GM18507 (cell line): ENCODE data around the gene IMP4.
"Not testable (repeated sequence)": the region's sequence is repeated elsewhere in the genome, so short reads cannot be mapped to it uniquely, and the experiment has no call there.

Source experiments
- DNase-seq: peaks from one replicate; pipeline ENCODE4 v3.0.0; 2011; ENCODE audit warnings: low read depth; ENCODE audit not compliant: insufficient read length; ENCODE audit errors: extremely low spot score
- FAIRE-seq: peaks from 2 replicates; lab custom pipeline; 2011; peaks lifted over from hg19 to GRCh38; lab: Jason Lieb, UNC

Gene IMP4, protein sequence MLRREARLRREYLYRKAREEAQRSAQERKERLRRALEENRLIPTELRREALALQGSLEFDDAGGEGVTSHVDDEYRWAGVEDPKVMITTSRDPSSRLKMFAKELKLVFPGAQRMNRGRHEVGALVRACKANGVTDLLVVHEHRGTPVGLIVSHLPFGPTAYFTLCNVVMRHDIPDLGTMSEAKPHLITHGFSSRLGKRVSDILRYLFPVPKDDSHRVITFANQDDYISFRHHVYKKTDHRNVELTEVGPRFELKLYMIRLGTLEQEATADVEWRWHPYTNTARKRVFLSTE

DNA sequence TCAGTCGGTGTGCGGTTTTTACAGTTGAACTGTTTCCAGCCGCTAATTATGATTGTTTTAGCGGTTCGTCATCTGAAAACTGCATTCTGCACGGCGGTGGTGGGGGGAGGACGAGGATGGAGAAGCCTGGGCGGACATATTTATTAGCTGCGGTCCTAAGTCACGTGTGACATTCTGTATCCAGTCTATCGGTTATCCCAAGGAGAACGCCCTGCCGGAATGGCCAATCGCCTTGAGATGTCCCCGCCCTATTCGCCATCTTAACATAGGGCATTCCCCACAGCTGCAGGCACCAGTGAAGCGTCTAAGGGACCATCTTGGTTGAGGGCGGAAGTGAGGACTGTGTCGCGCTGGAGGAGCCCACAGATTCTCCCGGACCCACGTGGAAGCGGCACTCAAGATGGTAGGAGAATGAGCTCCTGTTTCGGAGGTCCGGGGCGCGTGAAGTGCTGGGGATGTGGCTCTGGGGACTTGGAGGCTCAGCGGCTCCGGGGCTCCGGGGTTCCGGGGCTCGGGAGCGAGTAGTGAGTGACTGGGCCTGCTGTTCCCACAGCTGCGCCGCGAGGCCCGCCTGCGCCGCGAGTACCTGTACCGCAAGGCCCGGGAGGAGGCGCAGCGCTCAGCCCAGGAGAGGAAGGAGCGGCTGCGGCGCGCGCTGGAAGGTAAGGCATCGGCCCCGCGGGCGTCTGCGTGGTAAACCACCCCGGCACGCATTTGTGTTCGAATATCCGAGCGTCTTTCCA lies at the start of gene IMP4:
TSS of gene IMP4 (plus strand) at position 365 of the 743 bp plus-strand sequence. CDS start at position 401, 36 bp downstream.
- peak; percentile 82 for DNase-seq
- FAIRE-seq: peak; percentile 97

DNA sequence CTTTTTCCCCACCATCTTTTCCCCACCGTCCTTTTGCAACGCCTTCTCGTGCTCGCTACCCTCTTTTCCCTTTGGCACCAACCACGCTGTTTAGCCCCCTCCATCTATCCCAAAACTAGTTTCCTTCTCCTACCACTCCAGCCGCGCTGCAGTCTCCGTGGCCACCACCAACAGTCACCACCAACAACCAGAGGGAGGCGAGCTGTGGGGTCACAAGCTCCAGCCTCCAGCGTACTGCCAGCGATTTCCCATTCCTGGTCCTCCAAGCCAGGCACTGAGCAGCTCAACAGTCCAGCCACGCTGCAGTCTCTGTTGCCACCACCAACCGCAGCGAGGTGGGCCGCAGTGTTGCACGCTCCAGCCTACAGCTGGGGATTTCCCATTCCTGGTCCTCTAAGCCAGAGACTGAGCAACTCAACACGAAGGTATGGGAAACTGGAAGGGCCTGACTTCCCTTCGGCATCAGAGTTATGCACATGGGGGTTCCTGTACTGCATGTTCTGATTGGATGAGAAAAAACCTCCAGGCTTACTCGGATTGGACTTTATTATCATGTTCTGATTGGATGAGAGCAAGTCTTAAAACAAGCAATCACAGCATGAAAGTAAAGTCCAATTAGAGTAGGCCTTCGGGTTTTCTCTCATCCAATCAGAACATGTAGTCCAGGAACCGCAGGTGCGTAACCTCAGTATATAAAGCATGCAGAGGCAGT lies 42.3 kb upstream of the IMP4 start:
- DNase-seq (no peak), FAIRE-seq (no peak)

DNA sequence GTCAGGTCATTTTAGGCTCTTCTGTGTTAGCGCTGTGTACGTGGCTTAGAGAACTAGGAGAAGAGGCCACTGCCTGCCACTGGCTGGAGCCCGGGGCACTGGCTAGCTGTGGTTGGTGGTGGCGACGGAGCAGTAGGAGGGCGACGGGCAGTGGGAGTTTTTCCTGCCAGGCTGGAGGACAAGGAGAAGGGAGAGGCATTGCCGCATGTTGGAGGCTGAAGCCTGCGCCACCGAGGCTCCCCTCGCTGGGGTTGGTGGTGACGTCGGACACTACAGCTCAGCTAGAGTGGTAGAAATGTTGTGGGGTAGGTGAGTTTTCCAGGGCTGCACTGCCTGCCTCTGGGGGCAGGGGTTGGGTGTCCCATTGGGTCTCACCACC lies 41.7 kb upstream of the IMP4 start:
- no peak for FAIRE-seq
- DNase-seq: no peak

DNA sequence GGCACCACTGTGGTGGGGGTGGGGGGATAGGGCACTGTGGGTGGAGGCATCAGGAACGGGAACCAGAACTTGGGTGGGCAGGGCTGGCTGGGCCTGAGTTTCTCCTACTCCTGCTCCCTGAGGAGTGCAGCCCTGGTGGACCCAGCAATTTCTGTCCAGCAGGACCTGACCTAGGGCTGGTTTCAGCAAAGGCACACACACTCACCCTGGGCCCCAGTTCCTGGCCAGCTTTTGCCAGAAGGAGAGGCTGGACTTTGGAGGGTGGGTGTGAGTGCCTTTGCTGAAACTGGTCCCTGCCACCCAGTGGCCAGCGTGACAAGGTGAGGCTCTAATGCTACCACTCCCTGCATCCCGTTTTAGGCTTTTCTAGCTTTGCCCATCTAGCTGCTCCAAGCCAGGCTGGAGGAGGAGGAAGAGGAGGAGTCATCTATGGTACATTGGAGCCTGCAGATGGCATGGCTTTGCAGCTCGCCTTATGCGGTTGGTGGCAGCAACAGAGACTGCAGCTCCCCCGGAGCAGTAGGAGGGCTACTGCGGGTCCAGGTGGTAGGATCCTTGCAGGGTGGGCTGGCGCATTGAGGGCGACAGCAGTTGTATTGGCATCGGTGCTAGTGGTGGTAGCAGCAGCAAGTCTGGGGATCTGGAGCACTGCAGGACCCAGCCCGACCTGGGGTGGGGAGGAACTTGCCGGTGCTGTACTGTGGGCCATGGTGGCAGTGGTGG lies 40.4 kb upstream of the IMP4 start:
- DNase-seq (no peak), FAIRE-seq (no peak)

DNA sequence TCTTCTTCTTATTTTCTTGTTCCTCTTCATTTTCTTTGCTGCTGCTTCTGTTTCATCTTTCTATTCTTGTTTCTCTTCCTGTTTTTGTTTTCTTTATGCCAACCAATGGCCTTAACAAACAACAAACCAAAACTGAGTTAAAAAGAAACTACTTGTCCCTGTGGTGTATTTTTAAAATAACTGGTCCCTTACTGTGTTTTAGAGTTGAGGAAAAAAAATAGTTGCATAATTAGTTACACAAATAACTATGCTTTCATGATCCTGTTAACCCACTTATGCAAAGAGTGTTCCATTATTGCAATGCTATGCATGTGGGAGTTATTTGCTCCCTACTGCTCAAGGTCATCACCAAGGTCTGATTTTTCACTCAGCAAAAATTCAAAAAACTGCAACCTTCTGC lies 39.5 kb upstream of the IMP4 start:
- FAIRE-seq: peak; percentile 61
- DNase-seq: no peak

DNA sequence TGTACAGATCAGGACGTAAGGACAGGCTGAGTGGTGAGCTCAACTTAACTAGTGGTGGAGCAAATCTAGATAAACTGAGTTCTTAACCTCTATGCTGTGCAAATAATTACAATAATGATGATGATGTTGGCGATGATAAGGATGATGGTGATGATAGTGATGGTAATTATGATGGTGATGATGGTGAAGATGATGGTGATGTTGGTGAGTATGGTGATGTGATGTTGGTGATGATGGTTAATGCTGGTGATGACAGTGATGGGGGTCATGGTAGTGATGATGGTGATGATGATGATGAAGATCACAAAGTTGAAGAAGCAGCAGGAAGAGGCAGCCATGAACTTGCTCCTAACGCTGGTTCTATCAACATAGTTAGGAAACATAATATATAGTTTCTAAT lies 38.0 kb upstream of the IMP4 start:
- no peak for FAIRE-seq

DNA sequence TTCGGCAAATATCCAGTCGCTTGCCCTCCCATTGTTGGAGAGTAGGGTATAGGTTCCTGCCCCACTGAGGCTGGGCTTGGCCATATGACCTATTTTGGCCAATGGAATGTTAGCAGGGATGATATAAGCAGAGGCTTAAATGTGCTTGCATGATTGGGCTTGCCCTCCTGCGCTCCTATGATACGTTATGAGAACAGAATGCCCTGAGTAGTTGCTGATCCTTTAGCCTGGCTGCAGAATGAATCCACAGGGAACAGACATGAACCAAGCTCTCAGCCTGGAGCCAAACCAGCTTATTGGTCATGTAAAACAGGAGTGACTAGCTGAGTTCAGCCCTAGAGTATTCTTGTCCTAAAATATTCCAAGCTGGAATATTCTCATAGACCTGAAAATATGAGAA lies 34.8 kb upstream of the IMP4 start:
- DNase-seq: no peak

More for the DNA sequence above, 38.0 kb upstream of the IMP4 start:
- no peak for DNase-seq

DNA sequence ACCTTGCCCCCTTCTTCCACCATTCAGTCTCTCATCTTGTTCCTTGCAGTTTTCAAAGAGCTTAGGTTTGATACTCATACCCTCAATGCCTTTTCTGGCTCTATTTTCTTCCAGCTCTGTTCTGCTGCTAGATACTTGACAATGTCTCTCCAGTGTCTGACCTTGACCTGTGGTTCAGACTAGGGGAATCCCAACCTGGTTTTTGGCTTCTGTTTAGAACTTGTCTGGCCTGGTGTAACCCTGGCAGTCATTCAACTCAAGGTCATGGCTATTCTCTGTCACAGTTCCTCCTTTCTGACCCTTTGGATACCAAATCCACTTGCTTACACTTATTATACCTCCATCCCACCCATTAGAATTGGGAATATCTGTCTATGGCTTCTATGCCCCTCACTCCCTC lies 31.8 kb upstream of the IMP4 start:
- FAIRE-seq: no peak
- no peak for DNase-seq

More for the DNA sequence above, 34.8 kb upstream of the IMP4 start:
- no peak for FAIRE-seq

DNA sequence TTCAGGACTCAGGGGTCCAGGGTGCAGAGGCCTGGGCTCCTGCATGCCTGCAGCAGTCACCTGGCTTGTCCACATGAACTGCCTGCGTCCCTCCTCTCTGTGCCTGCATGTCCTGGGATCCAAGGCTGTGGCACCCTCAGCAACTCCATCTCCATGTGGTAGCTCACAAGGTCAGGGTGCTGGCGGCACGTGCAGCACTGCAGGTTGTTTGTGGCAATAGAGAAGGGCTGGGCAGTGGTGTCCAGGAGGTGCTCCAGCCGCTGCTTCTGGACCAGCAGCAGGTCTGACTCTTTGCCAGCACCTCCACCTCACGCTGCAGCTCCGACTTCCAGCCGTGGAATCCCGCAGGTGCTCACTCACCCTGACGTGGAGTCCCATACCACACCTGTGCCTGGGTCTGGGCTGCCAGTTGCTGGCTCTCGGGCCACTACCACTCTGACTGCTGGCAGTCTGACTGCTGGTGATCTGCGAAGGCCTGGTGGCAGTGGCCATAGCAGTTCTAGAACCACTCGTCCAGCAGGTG lies 28.8 kb upstream of the IMP4 start:
- FAIRE-seq: no peak
- no peak for DNase-seq

DNA sequence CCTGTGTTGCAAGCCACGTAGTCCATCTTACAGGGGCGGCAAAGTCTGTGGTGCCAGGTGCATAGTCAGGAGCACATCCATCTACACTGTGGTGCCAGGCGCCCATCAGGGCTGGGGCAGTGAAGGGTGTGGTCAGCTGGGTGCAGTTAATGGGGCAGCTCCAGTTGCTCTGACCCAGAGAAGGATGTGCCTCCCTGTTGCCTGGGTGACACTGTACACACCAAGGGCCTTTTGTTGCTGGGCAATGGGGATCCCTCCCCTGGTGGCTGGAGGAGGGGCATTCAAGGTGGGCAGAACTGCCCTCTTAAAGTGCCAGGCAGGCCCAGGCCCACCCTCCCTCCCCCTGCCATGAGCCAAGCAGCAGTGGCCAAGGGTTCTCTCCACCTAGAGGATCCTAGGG lies 28.3 kb upstream of the IMP4 start:
- DNase-seq (no peak), FAIRE-seq (no peak)

DNA sequence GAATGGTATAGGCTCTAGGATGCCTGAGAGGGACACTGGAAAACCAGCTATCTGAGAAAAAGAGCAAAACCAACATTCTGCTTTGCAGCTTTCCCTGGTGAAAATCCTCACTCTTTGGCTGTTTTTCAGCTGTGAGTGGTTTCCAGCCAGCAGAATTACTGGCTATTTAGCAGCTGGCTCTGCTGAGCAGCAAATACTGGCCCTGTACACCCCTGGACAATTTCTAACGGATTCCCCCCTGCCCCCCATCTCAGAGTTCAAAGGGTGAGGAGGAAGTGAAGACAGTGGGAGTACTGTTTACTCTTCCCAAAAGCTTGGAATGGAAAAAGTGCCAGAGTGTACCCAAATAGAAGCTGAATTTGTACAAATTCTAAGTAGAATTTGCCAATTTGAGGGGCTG lies 26.1 kb upstream of the IMP4 start:
- DNase-seq: no peak
- no peak for FAIRE-seq

DNA sequence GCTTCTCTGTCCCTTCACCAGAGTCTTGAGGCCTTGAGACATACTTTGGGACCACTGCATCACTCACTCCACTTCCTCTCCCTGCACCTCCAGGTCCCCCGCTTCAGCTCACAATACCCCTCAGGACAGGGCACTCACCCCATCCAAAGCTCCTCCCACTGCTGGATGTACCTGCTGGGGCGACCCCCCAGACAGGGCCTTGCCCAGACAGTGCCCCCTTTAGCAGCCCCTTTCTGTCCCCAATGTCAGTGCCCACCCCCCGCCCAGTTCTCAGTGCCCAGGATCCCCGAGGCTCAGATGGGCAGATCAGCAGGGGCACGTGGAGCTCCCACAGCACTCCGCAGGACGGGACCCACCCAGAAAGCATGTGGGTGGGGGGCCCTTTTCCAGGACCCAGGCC lies 23.8 kb upstream of the IMP4 start:
- no peak for DNase-seq
- no peak for FAIRE-seq

DNA sequence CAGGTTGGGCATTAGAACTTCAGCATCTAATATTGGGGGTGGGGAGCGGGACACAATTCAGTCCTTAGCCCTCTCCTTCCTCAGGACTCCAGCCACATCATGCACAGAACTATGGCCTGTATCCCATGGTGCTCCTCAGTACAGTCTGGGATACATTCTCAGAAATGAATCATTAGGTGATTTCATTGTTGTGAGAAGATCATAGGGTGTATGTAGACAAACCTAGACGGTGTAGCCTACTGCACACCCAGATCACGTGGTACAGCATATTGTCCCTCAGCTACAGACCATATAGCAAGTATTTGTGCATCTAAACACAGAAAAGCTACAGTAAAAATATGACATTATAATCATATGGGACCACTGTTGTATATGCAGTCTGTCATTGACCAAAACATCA lies 23.2 kb upstream of the IMP4 start:
- FAIRE-seq (no peak), DNase-seq (no peak)

DNA sequence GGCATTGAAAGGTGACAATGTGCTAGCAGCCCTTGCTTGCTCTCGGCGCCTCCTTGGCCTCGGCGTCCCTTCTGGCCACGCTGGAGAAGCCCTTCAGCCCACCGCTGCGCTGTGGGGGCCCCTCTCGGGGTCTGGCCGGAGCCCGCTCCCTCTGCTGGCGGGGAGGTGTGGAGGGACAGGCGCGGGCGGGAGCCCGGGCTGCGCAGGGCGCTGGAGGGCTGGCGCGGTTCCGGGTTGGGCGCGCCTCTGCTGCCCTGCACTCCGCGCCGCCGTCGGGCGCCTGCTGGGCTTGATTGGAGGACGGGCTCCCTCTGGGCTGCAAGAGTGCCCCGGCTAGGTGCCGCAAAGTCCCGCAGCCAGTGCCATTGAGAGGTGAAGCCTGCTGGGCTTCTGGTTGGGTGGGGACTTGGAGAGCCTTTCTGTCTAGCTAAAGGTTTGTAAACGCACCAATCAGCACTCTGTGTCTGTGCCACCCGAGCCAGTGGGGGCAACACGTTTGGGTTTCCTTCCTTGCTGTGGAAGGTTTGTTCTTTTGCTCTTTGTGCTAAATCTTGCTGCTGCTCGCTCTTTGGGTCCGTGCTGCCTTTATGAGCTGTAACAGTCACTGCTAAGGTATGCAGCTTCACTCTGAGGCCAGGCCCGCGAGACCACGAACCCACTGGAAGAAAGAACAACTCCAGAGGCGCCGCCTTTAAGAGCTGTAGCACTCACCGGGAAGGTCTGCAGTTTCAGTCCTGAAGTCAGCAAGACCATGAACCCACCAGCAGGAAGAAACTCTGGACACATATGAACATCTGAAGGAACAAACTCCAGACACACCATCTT lies 14.8 kb upstream of the IMP4 start:
- FAIRE-seq (no peak), DNase-seq (no peak)

DNA sequence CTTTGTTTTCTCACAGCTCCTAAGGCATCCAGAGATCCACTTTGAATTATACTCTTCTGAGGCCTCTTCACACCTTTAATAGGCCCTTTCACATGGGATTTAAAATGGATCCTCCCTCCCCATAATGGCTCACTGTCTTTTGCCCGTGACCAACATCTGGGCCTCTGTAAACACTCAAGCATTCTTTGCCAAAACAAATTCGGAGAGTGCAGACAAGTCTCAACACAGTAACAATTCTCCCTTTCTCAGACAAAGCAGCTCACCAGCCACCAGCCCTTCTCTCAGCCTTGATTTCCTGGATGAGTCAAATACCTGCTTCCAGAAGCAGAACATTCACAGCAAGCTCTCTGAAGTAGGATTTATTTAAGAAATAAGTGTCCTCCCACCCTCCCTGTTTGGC lies 14.0 kb upstream of the IMP4 start:
- no peak for DNase-seq
- no peak for FAIRE-seq

DNA sequence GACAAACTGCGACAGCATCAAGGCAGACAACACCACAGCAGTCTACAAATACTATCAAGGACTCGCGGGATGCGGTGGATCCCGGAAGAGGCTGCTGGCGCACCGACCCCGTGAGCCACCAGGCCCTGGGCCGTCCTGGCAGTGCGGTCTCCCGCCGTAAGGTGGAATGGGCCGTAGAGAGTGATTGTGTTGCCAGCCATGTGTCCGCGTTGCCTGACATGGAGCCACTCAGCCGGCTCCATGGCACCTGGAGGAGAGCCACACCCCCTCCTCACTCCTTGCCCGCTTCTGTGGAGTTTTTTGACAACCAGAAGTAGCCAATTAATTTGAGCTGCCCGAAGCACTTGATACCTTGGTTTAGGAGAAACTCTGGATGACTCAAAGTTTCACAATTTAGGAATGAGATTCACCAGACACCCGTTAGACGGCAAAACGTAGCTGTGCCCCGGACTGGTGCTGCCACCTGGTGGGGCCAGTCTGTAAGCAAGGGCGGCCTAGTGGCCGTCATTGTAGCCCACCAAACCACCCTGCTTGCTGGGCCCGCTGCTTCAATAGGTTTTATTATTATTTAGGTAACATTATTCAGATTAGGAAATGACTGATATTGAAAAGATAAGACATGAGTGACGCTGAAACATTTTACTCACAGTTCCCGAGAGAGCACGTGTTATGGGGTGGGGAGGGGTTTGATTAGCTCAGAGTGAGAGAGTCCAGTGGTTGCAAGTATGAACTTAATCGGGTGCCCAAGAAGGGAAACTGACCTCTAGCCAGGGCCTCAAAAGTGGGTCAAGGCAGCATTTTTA lies 10.2 kb upstream of the IMP4 start:
- DNase-seq (peak; percentile 65), FAIRE-seq (peak; percentile 72)

DNA sequence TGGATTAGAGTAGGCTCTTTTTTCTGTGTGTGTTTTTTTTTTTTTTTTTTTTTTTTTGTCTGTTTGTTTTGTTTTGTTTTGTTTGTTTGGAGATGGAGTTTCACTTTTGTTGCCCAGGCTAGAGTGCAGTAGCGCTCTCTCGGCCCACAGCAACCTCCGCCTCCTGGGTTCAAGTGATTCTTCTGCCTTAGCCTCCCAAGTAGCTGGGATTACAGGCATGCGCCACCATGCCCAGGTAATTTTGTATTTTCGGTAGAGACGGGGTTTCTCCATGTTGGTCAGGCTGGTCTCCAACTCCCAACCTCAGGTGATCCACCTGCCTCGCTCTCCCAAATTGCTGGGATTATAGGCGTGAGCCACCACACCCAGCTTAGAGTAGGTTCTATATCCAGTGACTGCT lies 9.4 kb upstream of the IMP4 start:
- FAIRE-seq, DNase-seq: not testable (repeated sequence)

DNA sequence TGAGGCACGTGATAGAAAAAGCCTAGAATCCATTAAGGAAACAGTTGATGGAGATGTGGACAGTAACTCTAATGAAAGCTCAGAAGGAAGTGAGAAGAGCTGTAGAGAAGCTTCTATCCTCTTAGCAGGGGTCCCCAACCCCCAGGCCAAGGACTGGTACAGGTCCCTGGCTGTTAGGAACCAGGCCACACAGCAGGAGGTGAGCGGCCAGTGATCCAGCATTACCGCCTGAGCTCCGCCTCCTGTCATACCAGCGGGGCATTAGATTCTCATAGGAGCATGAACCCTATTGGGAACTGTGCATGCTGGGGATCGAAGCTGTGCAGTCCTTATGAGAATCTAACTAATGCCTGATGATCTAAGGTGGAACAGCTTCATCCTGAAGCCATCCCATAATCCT lies 8.7 kb upstream of the IMP4 start:
- DNase-seq: no peak
- FAIRE-seq: no peak
